Measurements from ENCODE around the gene FBXO38.

FBXO38 gene

DNA sequence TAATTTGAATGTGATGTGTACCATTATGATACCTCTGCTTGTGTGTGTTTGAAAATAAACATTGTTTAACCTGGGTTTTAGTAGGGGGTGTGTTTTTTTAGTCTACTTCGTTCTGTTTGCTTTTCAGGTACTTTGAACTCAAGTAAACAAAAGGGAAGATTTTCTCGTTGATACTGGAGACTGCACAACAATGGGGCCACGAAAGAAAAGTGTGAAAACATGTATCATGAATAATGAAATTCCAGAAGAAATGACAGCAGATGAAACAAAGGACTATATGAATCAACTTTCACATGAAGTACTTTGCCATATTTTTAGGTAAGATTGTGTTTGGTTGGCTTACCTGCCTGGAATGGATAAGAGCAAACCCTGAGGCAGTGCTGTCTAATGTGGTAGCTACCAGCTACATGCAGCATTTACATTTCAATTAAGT lies 10.8 kb downstream of the FBXO38 start:
- TF ChIP-seq, protein P1, sequence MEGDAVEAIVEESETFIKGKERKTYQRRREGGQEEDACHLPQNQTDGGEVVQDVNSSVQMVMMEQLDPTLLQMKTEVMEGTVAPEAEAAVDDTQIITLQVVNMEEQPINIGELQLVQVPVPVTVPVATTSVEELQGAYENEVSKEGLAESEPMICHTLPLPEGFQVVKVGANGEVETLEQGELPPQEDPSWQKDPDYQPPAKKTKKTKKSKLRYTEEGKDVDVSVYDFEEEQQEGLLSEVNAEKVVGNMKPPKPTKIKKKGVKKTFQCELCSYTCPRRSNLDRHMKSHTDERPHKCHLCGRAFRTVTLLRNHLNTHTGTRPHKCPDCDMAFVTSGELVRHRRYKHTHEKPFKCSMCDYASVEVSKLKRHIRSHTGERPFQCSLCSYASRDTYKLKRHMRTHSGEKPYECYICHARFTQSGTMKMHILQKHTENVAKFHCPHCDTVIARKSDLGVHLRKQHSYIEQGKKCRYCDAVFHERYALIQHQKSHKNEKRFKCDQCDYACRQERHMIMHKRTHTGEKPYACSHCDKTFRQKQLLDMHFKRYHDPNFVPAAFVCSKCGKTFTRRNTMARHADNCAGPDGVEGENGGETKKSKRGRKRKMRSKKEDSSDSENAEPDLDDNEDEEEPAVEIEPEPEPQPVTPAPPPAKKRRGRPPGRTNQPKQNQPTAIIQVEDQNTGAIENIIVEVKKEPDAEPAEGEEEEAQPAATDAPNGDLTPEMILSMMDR (conservative IDR thresholded peaks at IDR 0.05; ENCODE audit: low read depth, low read length): no peak
- no peak for DNase-seq (ENCODE audit: low read depth)
- no peak overlapping the region for H3K4me3 ChIP-seq (ENCODE audit: low read depth, low read length)

DNA sequence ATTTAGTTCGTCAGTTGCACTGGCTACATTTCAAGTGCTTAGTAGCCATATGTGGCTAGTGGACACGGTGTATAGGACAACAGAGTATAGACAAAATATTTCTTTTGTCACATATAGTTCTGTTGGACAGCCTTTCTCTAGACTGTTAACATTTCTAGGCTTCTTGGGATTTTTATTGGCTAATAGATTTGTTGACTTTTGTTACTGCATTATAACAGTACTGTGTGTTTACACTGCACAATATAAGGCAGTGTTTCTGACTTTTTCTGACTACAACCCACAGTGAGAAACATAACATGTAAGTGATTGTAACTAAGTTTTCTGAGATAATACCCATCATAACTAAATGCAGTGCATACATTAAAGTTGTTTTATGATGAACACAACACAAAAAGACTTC lies 11.3 kb downstream of the FBXO38 start:
- TF ChIP-seq, protein P1 (conservative IDR thresholded peaks at IDR 0.05; ENCODE audit: low read depth, low read length): no peak
- DNase-seq (ENCODE audit: low read depth): no peak
- no peak overlapping the region for H3K4me3 ChIP-seq (ENCODE audit: low read depth, low read length)

- H3K4me3 ChIP-seq (ENCODE audit: low read depth, low read length): no peak overlapping the region
- no peak for DNase-seq (ENCODE audit: low read depth)
- TF ChIP-seq, protein P1 (conservative IDR thresholded peaks at IDR 0.05; ENCODE audit: low read depth, low read length): no peak
These were observed 14.3 kb downstream of the FBXO38 start for GRCh38 chr5:148397968-148398595.

DNA sequence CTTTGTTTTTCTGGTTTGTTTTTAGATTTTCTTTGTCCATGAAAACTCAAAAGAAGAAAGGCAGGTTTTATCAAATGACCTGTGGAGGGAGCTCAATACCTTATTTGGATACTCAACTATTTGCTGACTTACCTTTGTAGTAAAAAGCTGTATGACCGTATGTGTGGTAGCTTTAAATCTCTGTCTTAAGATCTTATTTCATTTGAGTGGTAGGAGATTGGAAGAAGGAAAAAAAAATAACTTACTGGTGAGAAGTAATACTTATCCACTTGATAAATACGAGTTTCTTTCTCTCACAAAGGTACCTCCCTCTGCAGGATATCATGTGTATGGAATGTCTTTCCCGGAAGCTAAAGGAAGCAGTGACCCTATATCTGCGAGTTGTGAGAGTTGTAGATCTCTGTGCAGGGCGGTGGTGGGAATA lies 15.0 kb downstream of the FBXO38 start:
- no peak for DNase-seq (ENCODE audit: low read depth)
- TF ChIP-seq, protein P1 (conservative IDR thresholded peaks at IDR 0.05; ENCODE audit: low read depth, low read length): no peak
- no peak overlapping the region for H3K4me3 ChIP-seq (ENCODE audit: low read depth, low read length)

DNA sequence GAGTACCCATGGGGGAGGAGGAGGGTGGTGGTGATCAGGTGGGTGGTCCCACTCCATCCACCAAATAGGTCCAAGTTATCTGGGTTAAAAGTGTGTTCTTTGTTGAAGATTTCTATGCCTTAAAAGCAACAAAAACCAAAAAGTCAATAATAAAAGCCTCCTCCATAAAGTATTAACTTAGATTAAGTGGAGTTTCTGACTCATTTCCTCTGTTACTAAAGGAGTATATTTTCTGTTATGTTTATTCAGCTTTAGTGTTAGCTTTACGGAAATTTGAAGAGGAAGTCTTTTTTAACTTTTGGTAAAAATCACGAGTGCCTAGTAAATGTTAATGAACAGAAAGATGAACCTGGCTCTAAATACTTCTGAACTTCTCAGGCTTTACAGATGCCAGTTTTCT lies 17.8 kb downstream of the FBXO38 start:
- DNase-seq (ENCODE audit: low read depth): peak; percentile 31

DNA sequence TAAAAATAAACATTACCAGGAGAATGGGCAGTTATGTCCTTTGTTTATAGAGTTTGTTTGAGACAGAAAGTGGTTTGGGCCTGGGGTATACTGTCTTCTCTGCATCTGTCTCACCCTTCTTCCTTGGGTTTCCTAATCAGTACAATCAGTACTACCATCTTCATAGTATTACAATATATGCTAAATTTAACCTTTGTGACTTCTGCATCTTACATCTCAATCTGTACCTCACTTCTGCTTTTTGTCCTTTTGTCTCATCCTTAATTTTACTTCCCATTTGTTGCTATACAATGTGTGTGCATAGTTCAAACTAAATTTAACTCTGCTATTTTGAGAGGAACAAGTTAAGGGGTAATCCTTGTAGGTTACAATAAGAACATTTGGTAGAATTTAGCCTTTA lies 19.6 kb downstream of the FBXO38 start:
- no peak overlapping the region for H3K4me3 ChIP-seq (ENCODE audit: low read depth, low read length)
- TF ChIP-seq, protein P1 (conservative IDR thresholded peaks at IDR 0.05; ENCODE audit: low read depth, low read length): no peak
- DNase-seq (ENCODE audit: low read depth): no peak

More for the DNA sequence above, 17.8 kb downstream of the FBXO38 start:
- TF ChIP-seq, protein P1 (conservative IDR thresholded peaks at IDR 0.05; ENCODE audit: low read depth, low read length): no peak
- no peak overlapping the region for H3K4me3 ChIP-seq (ENCODE audit: low read depth, low read length)

DNA sequence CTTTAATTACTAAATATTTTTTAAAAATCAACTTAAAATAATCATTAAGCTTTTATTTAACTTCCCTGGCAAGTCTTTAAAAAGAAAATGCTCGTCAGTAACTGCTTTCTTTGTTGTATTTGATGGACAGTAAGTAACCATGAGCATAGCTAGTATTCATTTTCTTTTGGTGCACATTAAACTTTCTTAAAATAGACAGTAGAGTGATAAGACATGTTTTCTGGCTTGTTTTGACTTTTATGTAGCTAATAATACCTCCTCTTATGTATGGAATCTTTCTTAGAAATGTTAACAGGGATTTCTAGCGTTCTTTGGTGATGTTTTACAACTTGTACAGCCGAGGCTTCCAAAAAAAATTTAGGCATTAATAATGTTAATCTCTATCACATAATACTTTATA lies 22.6 kb downstream of the FBXO38 start:
- H3K4me3 ChIP-seq (ENCODE audit: low read depth, low read length): no peak overlapping the region
- DNase-seq (ENCODE audit: low read depth): no peak
- TF ChIP-seq, protein P1 (conservative IDR thresholded peaks at IDR 0.05; ENCODE audit: low read depth, low read length): no peak

All from choroid plexus epithelial cell (primary cell).